ENCODE results near the gene CCDC33. TPM values are rescaled to one million over a fixed set of nuclear protein-coding genes. Genes with fewer than 3 reads are reported as not detected.

The CCDC33 gene
- polyA plus RNA-seq, 1 of the 3 experiments (the other 2 are of a cell fraction): 4.0 TPM

DNA sequence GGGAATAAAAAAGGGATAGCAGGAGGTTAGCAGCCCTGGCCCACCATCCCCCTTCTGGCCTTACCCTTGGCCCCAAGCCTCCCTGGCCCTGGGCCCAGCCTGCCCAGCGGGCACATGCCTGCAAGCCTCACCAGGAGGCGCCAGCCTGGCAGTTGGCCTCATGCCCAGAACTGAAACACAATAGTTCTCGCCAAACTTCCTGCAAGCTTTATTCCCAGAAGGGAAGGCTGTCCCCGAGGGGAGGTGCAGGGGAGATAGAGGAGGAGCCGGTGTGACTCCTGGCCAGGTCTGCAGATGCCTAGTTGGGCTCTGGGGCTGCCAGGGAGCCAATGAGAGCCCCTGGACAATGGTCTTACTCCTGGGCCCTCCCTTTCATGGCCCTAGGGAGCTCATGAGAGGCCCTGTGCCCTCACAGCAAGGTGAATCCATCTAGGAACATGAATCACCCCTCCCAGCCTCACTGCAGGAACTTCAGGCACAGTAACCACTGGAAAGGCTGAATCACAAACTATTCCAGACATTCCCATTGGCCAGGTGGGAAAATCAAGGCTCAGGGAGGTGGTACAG, 4.0 kb downstream of the CCDC33 start (continued):
- TF ChIP-seq NRF1 (IDR thresholded peaks at IDR 0.05; ENCODE audit: low read depth, low read length) (no peak), GABPA (IDR thresholded peaks at IDR 0.05; ENCODE audit: low read depth) (no peak), SMC3 (IDR thresholded peaks at IDR 0.05; ENCODE audit: low read depth, low read length) (peak; percentile 38), POLR2AphosphoS5 (IDR thresholded peaks at IDR 0.05; ENCODE audit: low read depth, low read length) (peak; percentile 76; the same call in 1 of the 2 replicates), RFX5 (IDR thresholded peaks at IDR 0.05; ENCODE audit: low read length) (no peak), YY1 (IDR thresholded peaks at IDR 0.05; ENCODE audit: low read depth) (no peak), FOXM1 (IDR thresholded peaks at IDR 0.05; ENCODE audit: low read depth) (no peak), CHD2 (IDR thresholded peaks at IDR 0.05; ENCODE audit: low read length, partially characterized antibody) (peak; percentile 75), RCOR1 (IDR thresholded peaks at IDR 0.05; ENCODE audit: low read length) (peak; percentile 27; the same call in 1 of the 2 replicates), EZH2phosphoT487 (IDR thresholded peaks at IDR 0.05; ENCODE audit: borderline replicate concordance, low read depth) (no peak), MXI1 (IDR thresholded peaks at IDR 0.05; ENCODE audit: low read depth, low read length) (no peak), MEF2A (IDR thresholded peaks at IDR 0.05; ENCODE audit: borderline replicate concordance, low read depth) (no peak)
- TF ChIP-seq, protein P1, sequence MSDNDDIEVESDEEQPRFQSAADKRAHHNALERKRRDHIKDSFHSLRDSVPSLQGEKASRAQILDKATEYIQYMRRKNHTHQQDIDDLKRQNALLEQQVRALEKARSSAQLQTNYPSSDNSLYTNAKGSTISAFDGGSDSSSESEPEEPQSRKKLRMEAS (IDR thresholded peaks at IDR 0.05; ENCODE audit: low read depth): peak; percentile 91
- TF ChIP-seq, protein P2, sequence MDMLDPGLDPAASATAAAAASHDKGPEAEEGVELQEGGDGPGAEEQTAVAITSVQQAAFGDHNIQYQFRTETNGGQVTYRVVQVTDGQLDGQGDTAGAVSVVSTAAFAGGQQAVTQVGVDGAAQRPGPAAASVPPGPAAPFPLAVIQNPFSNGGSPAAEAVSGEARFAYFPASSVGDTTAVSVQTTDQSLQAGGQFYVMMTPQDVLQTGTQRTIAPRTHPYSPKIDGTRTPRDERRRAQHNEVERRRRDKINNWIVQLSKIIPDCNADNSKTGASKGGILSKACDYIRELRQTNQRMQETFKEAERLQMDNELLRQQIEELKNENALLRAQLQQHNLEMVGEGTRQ (IDR thresholded peaks at IDR 0.05; ENCODE audit: borderline replicate concordance, low read depth, low read length): no peak
- TF ChIP-seq, protein P3, sequence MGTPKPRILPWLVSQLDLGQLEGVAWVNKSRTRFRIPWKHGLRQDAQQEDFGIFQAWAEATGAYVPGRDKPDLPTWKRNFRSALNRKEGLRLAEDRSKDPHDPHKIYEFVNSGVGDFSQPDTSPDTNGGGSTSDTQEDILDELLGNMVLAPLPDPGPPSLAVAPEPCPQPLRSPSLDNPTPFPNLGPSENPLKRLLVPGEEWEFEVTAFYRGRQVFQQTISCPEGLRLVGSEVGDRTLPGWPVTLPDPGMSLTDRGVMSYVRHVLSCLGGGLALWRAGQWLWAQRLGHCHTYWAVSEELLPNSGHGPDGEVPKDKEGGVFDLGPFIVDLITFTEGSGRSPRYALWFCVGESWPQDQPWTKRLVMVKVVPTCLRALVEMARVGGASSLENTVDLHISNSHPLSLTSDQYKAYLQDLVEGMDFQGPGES (IDR thresholded peaks at IDR 0.05; ENCODE audit: low read depth, low read length): no peak
- TF ChIP-seq, protein P4, sequence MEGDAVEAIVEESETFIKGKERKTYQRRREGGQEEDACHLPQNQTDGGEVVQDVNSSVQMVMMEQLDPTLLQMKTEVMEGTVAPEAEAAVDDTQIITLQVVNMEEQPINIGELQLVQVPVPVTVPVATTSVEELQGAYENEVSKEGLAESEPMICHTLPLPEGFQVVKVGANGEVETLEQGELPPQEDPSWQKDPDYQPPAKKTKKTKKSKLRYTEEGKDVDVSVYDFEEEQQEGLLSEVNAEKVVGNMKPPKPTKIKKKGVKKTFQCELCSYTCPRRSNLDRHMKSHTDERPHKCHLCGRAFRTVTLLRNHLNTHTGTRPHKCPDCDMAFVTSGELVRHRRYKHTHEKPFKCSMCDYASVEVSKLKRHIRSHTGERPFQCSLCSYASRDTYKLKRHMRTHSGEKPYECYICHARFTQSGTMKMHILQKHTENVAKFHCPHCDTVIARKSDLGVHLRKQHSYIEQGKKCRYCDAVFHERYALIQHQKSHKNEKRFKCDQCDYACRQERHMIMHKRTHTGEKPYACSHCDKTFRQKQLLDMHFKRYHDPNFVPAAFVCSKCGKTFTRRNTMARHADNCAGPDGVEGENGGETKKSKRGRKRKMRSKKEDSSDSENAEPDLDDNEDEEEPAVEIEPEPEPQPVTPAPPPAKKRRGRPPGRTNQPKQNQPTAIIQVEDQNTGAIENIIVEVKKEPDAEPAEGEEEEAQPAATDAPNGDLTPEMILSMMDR (IDR thresholded peaks at IDR 0.05): peak; percentile 72
